HAP-1 (cell line): ENCODE measurements around the gene HTR6.

Source experiments
- DNase-seq, 2 experiments: peaks; one replicate each; pipeline ENCODE4 v3.0.0-alpha.2; 2016 to 2020; ENCODE audit warnings: low spot score in 2 of 2
- H3K27me3 ChIP-seq: fragments of 250-450 bp; sonication (Bioruptor Pico); 2 replicates; pipeline ENCODE4 v1.5.1; 2020; ENCODE audit warnings: low read depth, mild to moderate bottlenecking, moderate library complexity
- H3K36me3 ChIP-seq: fragments of 250-450 bp; sonication (Bioruptor Pico); replicated peaks from 2 replicates; pipeline ENCODE4 v1.5.1; 2020; ENCODE audit warnings: mild to moderate bottlenecking
- H3K4me1 ChIP-seq: fragments of 250-450 bp; sonication (Bioruptor Pico); 2 replicates; pipeline ENCODE4 v1.5.1; 2020; ENCODE audit warnings: mild to moderate bottlenecking
- H3K4me3 ChIP-seq: fragments of 250-450 bp; sonication (Bioruptor Pico); 2 replicates; pipeline ENCODE4 v1.5.1; 2020; ENCODE audit warnings: mild to moderate bottlenecking, moderate library complexity
- H3K9me3 ChIP-seq: fragments of 250-450 bp; sonication (Bioruptor Pico); 2 replicates; pipeline ENCODE4 v1.5.1; 2020; ENCODE audit warnings: mild to moderate bottlenecking, moderate library complexity
- in situ Hi-C: fragments of 300-500 bp; cut with MboI; formaldehyde crosslinking; loops from 3 replicates; pipeline ENCODE4 v1.14.3; 2020; ENCODE audit warnings: low sequenced_read_pairs, inconsistent platforms, mixed read lengths

HTR6 gene

DNA sequence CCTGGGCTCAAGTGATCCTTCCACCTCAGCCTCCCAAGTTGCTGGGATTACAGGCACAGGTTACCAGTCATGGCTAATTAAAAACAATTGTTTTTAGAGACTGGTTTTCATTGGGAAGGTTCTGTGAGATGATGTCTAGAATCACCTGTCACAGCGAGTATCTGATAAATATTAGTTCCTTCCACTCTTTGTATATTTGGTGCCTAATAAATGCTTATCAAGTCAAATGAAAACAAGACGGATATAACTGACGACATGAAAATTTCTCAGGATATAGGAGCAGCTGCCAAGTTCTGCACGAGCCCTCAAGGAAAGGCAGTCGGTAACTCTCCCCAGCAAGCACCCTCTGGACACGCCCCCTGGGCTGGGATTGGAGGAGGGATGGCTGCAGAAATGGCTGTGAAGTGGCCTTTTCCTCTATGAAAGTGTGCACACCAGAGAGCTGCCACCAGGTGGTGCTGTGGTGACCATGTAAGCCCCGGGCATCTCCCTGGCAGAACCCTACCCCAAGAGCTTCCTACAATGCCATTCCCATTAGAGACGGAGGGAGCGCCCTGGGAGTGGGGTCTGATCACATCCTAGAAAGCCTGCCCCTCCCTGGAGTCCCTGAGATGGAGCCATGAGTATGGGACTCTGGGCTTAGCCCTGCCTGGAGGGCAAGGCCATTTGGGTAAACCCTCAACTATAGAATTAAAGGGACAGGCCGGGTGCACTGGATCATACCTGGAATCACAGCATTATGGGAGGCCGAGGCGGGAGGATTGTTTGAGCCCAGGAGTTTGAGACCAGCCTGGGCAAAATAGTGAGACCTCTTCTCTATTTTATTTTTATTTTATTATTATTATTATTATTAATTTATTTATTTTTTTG is 50.9 kb downstream of the HTR6 start:
- in situ Hi-C loops, result no loop called here
- H3K27me3 ChIP-seq, result no peaks in the 10 kb centered on the region
- no peak overlapping the region for H3K4me3 ChIP-seq
- DNase-seq, result peak; percentile 96 to 98
- peaks cover 5% of the 10 kb centered on the region; the same call in 1 of the 2 replicates for H3K4me1 ChIP-seq
- H3K36me3 ChIP-seq, result no peaks in the 10 kb centered on the region
- no peaks in the 10 kb centered on the region for H3K9me3 ChIP-seq

- H3K27me3 ChIP-seq, result no peaks in the 10 kb centered on the region
- in situ Hi-C loops, result no loop called here
- DNase-seq, result no peak
- H3K36me3 ChIP-seq, result no peaks in the 10 kb centered on the region
- H3K4me3 ChIP-seq, result no peak overlapping the region
- peaks cover 5% of the 10 kb centered on the region; the same call in 1 of the 2 replicates for H3K4me1 ChIP-seq
- H3K9me3 ChIP-seq, result no peaks in the 10 kb centered on the region
Measured at GRCh38 chr1:19717467-19717866, 52.8 kb downstream of the HTR6 start.

DNA sequence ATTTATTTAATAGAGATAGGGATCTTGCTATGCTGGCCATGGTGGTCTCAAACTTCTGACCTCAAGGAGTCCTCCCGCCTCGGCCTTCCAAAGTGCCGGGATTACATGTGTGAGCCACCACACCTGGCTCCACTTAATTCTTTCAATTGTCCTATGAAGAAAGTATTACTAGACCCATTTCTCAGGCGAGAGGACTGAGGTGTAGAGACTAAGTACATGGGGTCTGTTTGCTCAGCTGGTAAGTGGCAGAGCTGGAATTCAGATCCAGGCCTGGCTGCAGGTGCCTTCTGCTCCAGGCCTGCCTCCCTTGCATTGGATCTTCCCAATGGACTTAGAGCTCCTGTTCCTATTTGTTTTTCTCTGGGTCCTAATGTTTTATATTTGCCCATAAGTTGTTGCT is 55.5 kb downstream of the HTR6 start:
- Histone ChIP-seq H3K36me3 (no peaks in the 10 kb centered on the region), H3K27me3 (no peaks in the 10 kb centered on the region), H3K4me3 (no peak overlapping the region), H3K9me3 (no peaks in the 10 kb centered on the region), H3K4me1 (peaks cover 4% of the 10 kb centered on the region; the same call in 1 of the 2 replicates)
- in situ Hi-C loops, result no loop called here
- no peak for DNase-seq

DNA sequence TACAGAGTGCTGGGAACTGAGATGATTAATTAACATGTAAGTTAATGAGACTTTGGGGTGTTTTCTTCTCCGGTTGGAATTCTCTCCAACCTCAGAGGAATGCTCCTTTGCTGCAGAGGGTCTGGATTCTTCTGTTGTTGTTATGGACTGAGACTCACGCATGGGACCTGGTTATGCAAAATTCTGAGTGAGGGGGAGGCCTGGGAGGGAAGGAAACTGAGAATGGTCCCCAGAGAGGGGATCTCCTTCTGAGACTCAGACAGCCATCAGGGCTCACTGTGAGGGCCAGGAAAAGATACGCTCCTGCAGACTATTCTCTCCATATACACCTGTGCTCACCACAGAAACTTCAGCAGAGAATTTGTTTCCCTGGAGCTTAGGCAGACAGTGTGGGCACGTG is 56.3 kb downstream of the HTR6 start:
- H3K36me3 ChIP-seq, result no peaks in the 10 kb centered on the region
- no peak for DNase-seq
- in situ Hi-C loops, result no loop called here

DNA sequence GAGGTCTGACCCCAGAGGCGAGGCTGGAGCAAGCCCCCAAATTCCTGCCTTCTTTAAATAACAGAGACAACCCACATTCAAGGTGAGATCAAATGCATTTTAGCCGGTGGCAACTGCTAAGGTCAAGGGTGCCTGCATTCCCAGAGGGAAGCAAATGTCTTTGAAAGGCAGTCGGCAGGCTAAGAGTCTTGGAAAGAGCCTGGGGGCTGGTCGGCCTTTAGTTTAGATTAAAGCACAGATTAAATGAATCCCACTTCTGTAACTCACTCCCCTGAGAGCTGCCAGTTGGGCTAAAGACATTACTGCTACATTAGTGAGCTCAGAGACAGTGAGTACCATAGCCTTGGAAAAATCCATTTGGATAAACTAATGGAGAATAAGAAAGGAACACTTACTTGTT is 59.2 kb downstream of the HTR6 start:
- H3K36me3 ChIP-seq, result no peaks in the 10 kb centered on the region
- no peak for DNase-seq
- no peak overlapping the region for H3K4me3 ChIP-seq
- H3K27me3 ChIP-seq, result no peaks in the 10 kb centered on the region
- in situ Hi-C loops, result no loop called here
- H3K9me3 ChIP-seq, result no peaks in the 10 kb centered on the region
- H3K4me1 ChIP-seq, result no peaks in the 10 kb centered on the region

More for the DNA sequence above, 56.3 kb downstream of the HTR6 start:
- Histone ChIP-seq H3K4me1 (no peaks in the 10 kb centered on the region), H3K9me3 (no peaks in the 10 kb centered on the region), H3K4me3 (no peak overlapping the region), H3K27me3 (no peaks in the 10 kb centered on the region)

DNA sequence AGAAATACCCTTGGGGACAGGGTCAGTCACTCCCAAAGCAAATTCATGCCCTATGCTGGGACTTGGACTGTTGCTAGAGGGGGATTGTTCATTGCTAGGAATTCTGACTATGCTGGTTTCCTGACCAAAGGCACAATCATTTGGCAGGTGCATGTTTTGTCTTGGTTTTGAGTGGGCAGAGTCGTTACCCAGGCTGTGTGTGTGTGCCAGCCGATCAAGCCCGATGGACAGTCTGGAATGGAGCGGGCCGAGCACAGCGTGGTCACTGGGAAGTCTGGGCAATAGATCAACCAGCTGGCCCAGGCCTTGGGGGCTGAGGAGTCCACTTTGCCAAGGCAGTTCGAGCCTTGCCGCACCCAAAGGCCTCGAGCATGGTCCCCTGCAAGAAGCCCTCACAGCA is 60.9 kb downstream of the HTR6 start:
- no peaks in the 10 kb centered on the region for H3K36me3 ChIP-seq
- H3K4me1 ChIP-seq, result no peaks in the 10 kb centered on the region
- no peak for DNase-seq
- no peak overlapping the region for H3K4me3 ChIP-seq
- H3K27me3 ChIP-seq, result no peaks in the 10 kb centered on the region
- H3K9me3 ChIP-seq, result peaks cover 8% of the 10 kb centered on the region
- in situ Hi-C loops, result no loop called here

- no peak for DNase-seq
- in situ Hi-C loops, result no loop called here
Measured at GRCh38 chr1:19728413-19729145, 63.9 kb downstream of the HTR6 start.

DNA sequence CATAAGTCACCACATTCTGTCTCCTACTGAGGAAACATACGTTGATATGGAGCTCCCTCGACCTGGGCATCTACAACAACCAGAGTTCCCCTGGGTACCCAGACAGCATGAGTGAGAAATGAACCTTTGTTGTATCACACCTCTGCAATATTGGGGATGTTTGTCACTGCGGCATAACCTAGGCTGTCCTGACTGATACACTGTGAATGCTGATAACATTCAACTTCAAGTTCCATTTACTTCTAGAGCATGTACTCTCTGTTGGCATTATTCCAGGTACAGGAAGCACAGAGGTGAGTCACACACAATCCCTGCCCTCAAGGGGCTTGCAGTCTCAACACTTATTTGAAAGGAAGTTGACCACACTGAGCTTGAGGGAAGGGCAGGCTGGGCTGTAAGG is 65.6 kb downstream of the HTR6 start:
- in situ Hi-C loops, result no loop called here

More at GRCh38 chr1:19728413-19729145, 63.9 kb downstream of the HTR6 start:
- Histone ChIP-seq H3K4me1 (no peaks in the 10 kb centered on the region), H3K9me3 (peaks cover 8% of the 10 kb centered on the region), H3K36me3 (no peaks in the 10 kb centered on the region), H3K4me3 (no peak overlapping the region), H3K27me3 (no peaks in the 10 kb centered on the region)

More for the DNA sequence above, 65.6 kb downstream of the HTR6 start:
- no peak for DNase-seq
- Histone ChIP-seq H3K4me3 (no peak overlapping the region), H3K9me3 (peaks cover 8% of the 10 kb centered on the region), H3K36me3 (no peaks in the 10 kb centered on the region), H3K27me3 (no peaks in the 10 kb centered on the region), H3K4me1 (no peaks in the 10 kb centered on the region)
